GM23338 (cell line): ENCODE measurements around the gene ACOXL. TPM values are rescaled to one million over a fixed set of nuclear protein-coding genes. Genes with fewer than 3 reads are reported as not detected.

ENCODE experiments used
- ATAC-seq: fragments of 200-7000 bp; cut with Tn5 transposase; 3 replicates; pipeline ENCODE4 v1.9.1; 2020
- DNase-seq: peaks from one replicate; pipeline ENCODE4 v3.0.0-alpha.2; 2015; ENCODE audit warnings: low spot score
- H2AFZ ChIP-seq: fragments of 200-600 bp; sonication (generic); 2 replicates; pipeline ENCODE4 v1.8.0; 2016; ENCODE audit warnings: antibody characterized with exemption, mild to moderate bottlenecking, moderate library complexity
- H3F3A ChIP-seq: fragments of 200-600 bp; sonication (generic); replicated peaks from 2 replicates; pipeline ENCODE4 v1.8.0; 2017; ENCODE audit warnings: antibody characterized with exemption, mixed run types, low read depth
- H3K27ac ChIP-seq: fragments of 200-600 bp; sonication (generic); 2 replicates; pipeline ENCODE4 v1.6.1; 2016; ENCODE audit warnings: low read depth
- H3K27me3 ChIP-seq: fragments of 200-600 bp; sonication (generic); 2 replicates; pipeline ENCODE4 v1.8.0; 2016; ENCODE audit warnings: mild to moderate bottlenecking, mixed run types, moderate library complexity; ENCODE audit not compliant: insufficient read depth
- H3K36me3 ChIP-seq: fragments of 200-600 bp; sonication (generic); 2 replicates; pipeline ENCODE4 v1.8.0; 2016; ENCODE audit warnings: mild to moderate bottlenecking; ENCODE audit not compliant: insufficient read depth
- H3K4me1 ChIP-seq: fragments of 200-600 bp; sonication (generic); 2 replicates; pipeline ENCODE4 v1.8.0; 2016; ENCODE audit warnings: mild to moderate bottlenecking, moderate library complexity; ENCODE audit not compliant: insufficient read depth
- H3K4me2 ChIP-seq: fragments of 200-600 bp; sonication (generic); 2 replicates; pipeline ENCODE4 v1.7.1; 2017; ENCODE audit warnings: mixed run types
- H3K4me3 ChIP-seq: fragments of 200-600 bp; sonication (generic); 2 replicates; pipeline ENCODE4 v1.6.1; 2016; ENCODE audit warnings: mixed run types
- H3K79me2 ChIP-seq: fragments of 200-600 bp; sonication (generic); replicated peaks from 2 replicates; pipeline ENCODE4 v1.8.0; 2017; ENCODE audit warnings: mild to moderate bottlenecking; ENCODE audit not compliant: insufficient read depth
- H3K9me2 ChIP-seq: fragments of 200-600 bp; sonication (generic); 2 replicates; pipeline ENCODE4 v1.8.0; 2017; ENCODE audit not compliant: insufficient read depth
- H4K20me1 ChIP-seq: fragments of 200-600 bp; sonication (generic); replicated peaks from 2 replicates; pipeline ENCODE4 v1.8.0; 2017; ENCODE audit warnings: mild to moderate bottlenecking; ENCODE audit not compliant: insufficient read depth
- H3K27ac Mint-ChIP-seq: 2 replicates; pipeline ENCODE4 v1.8.0; 2020; ENCODE audit warnings: inconsistent platforms, mild to moderate bottlenecking, moderate library complexity, mixed read lengths
- H3K27me3 Mint-ChIP-seq: 3 replicates; pipeline ENCODE4 v1.8.0; 2022; ENCODE audit warnings: low read depth, mild to moderate bottlenecking, moderate library complexity, mixed read lengths, inconsistent platforms; ENCODE audit not compliant: insufficient read depth, poor library complexity
- H3K36me3 Mint-ChIP-seq: 3 replicates; pipeline ENCODE4 v1.8.0; 2021; ENCODE audit warnings: low read depth, mild to moderate bottlenecking, inconsistent platforms, moderate library complexity, mixed read lengths
- H3K4me1 Mint-ChIP-seq: 3 replicates; pipeline ENCODE4 v1.8.0; 2020; ENCODE audit warnings: mild to moderate bottlenecking, inconsistent platforms, mixed read lengths
- H3K4me3 Mint-ChIP-seq: 3 replicates; pipeline ENCODE4 v1.8.0; 2021; ENCODE audit warnings: moderate library complexity, mild to moderate bottlenecking, inconsistent platforms, mixed read lengths
- H3K9me3 Mint-ChIP-seq: 3 replicates; pipeline ENCODE4 v1.8.0; 2020; ENCODE audit warnings: moderate library complexity, mild to moderate bottlenecking, inconsistent platforms, mixed read lengths
- CREB1 ChIP-seq: fragments of 250-450 bp; sonication (Bioruptor Pico); IDR thresholded peaks from 2 replicates; pipeline ENCODE4 v1.5.0; 2020; ENCODE audit warnings: low read depth, mild to moderate bottlenecking, moderate library complexity
- EZH2 ChIP-seq: fragments of 200-600 bp; sonication (generic); IDR thresholded peaks from one replicate; pipeline ENCODE4 v1.8.0; 2017; ENCODE audit warnings: antibody characterized with exemption, mild to moderate bottlenecking, low read depth; ENCODE audit not compliant: unreplicated experiment
- EZH2phosphoT487 ChIP-seq: fragments of 200-600 bp; sonication (generic); IDR thresholded peaks from one replicate; pipeline ENCODE4 v1.8.1; 2018; ENCODE audit warnings: antibody characterized with exemption; ENCODE audit not compliant: unreplicated experiment
- JUNB ChIP-seq: IDR thresholded peaks from one replicate; pipeline ENCODE4 v1.6.1; 2016; ENCODE audit warnings: antibody characterized with exemption; ENCODE audit not compliant: unreplicated experiment
- NANOG ChIP-seq: IDR thresholded peaks from 2 replicates; pipeline ENCODE4 v1.6.1; 2016; ENCODE audit warnings: antibody characterized with exemption, borderline replicate concordance
- POLR2AphosphoS5 ChIP-seq: IDR thresholded peaks from 2 replicates; pipeline ENCODE4 v1.6.1; 2016; ENCODE audit warnings: antibody characterized with exemption, low read depth
- ZNF114 ChIP-seq: fragments of 250-450 bp; sonication (Bioruptor Pico); IDR thresholded peaks from 2 replicates; pipeline ENCODE4 v1.5.0; 2020; ENCODE audit warnings: mild to moderate bottlenecking, moderate library complexity
- ZNF331 ChIP-seq: fragments of 250-450 bp; sonication (Bioruptor Pico); IDR thresholded peaks from 2 replicates; pipeline ENCODE4 v1.5.0; 2020; ENCODE audit warnings: low read depth, mild to moderate bottlenecking, moderate library complexity
- polyA plus RNA-seq: library from polyadenylated mRNA; unstranded; fragments of >200 nt; fragmentation: Nextera tagmentation; extraction: Ambion mirVana; gene quantifications from 2 replicates; pipeline ENCODE4 v1.2.1, GENCODE V29; 2016
- total RNA-seq: library from RNA; depleted of rRNA; stranded (reverse); fragments of >200 nt; shearing (Covaris generic); gene quantifications from 2 replicates; pipeline ENCODE4 v1.2.3, GENCODE V29; 2014
- TF ChIP-seq, protein P1 (sequence below), 2 experiments: fragments of 200-600 bp in 1 of 2; sonication (generic) in 1 of 2; conservative IDR thresholded peaks; 2 replicates each; pipeline versions ENCODE4 v1.5.1 to v1.6.1; 2016 to 2017; ENCODE audit warnings: antibody characterized with exemption in 2 of 2, low read depth in 2 of 2, mild to moderate bottlenecking in 2 of 2, moderate library complexity in 1 of 2
- TF ChIP-seq, protein P2 (sequence below): fragments of 250-450 bp; sonication (Bioruptor Pico); IDR thresholded peaks from 2 replicates; pipeline ENCODE4 v1.5.0; 2020; ENCODE audit warnings: mild to moderate bottlenecking, moderate library complexity
- TF ChIP-seq, protein P3 (sequence below): IDR thresholded peaks from one replicate; pipeline ENCODE4 v1.6.1; 2018; ENCODE audit warnings: antibody characterized with exemption; ENCODE audit not compliant: unreplicated experiment

Gene ACOXL
- total and polyA plus RNA-seq, 2 experiments from 2014 or later = 9.0 to 14.7 TPM

DNA sequence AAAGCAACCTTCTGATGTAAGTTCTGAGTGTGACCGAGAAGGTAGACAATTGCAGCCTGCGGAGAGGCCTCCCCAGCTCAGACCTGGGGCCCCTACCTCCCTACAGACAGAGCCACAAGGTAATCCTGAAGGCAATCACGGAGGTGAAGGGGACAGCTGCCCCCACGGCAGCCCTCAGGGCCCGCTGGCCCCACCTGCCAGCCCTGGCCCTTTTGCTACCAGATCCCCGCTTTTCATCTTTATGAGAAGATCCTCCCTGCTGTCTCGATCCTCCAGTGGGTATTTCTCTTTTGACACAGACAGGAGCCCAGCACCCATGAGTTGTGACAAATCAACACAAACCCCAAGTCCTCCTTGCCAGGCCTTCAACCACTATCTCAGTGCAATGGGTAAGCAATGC is 391.4 kb downstream of the ACOXL start (continued):
- TF ChIP-seq EZH2phosphoT487 (no peak), EZH2 (no peak)
- TF ChIP-seq, protein P1, sequence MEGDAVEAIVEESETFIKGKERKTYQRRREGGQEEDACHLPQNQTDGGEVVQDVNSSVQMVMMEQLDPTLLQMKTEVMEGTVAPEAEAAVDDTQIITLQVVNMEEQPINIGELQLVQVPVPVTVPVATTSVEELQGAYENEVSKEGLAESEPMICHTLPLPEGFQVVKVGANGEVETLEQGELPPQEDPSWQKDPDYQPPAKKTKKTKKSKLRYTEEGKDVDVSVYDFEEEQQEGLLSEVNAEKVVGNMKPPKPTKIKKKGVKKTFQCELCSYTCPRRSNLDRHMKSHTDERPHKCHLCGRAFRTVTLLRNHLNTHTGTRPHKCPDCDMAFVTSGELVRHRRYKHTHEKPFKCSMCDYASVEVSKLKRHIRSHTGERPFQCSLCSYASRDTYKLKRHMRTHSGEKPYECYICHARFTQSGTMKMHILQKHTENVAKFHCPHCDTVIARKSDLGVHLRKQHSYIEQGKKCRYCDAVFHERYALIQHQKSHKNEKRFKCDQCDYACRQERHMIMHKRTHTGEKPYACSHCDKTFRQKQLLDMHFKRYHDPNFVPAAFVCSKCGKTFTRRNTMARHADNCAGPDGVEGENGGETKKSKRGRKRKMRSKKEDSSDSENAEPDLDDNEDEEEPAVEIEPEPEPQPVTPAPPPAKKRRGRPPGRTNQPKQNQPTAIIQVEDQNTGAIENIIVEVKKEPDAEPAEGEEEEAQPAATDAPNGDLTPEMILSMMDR (conservative IDR thresholded peaks at IDR 0.05; ENCODE audit: low read depth in 2 of 2) = no peak

DNA sequence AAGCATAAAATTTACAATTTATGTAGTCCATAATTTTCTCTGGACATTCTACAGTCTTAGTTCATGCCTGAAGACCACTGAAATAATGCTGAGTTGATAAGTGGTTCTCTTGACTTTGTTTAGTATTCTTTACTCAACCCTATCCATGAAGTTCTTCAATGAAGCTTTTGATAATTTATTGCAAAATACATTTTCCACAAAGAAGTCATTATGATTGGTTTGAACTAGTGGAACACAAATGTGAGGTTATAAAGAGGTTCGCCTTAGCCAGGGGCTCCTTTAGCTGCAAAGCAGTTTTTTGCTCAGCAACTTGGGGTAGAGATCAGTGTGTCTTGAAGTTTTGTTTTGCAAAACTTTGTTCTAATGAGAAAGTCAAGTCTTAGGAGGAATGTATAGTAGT is 394.2 kb downstream of the ACOXL start:
- H3K27ac Mint-ChIP-seq = no peak overlapping the region
- Histone ChIP-seq H3F3A (no peaks in the 10 kb centered on the region), H3K79me2 (peaks cover 88% of the 10 kb centered on the region), H3K9me2 (no peaks in the 10 kb centered on the region), H3K36me3 (peaks cover 52% of the 10 kb centered on the region), H2AFZ (no peak overlapping the region), H3K4me3 (no peak overlapping the region), H3K4me2 (no peak overlapping the region), H3K4me1 (no peaks in the 10 kb centered on the region), H3K27ac (no peak overlapping the region), H4K20me1 (peaks cover 46% of the 10 kb centered on the region), H3K27me3 (peaks cover 7% of the 10 kb centered on the region)
- H3K9me3 Mint-ChIP-seq = no peaks in the 10 kb centered on the region
- peaks cover 10% of the 10 kb centered on the region for H3K4me1 Mint-ChIP-seq
- DNase-seq = no peak
- H3K4me3 Mint-ChIP-seq = no peak overlapping the region
- H3K27me3 Mint-ChIP-seq = peaks cover 9% of the 10 kb centered on the region
- ATAC-seq = no peak
- peaks cover 73% of the 10 kb centered on the region for H3K36me3 Mint-ChIP-seq
- TF ChIP-seq ZNF114 (CRISPR knock-in tag) (no peak), EZH2phosphoT487 (no peak), CREB1 (CRISPR knock-in tag) (no peak), NANOG (no peak), JUNB (no peak), EZH2 (no peak), ZNF331 (CRISPR knock-in tag) (no peak), POLR2AphosphoS5 (no peak)
- TF ChIP-seq, protein P1 (conservative IDR thresholded peaks at IDR 0.05; ENCODE audit: low read depth in 2 of 2) = no peak
- TF ChIP-seq, protein P2, sequence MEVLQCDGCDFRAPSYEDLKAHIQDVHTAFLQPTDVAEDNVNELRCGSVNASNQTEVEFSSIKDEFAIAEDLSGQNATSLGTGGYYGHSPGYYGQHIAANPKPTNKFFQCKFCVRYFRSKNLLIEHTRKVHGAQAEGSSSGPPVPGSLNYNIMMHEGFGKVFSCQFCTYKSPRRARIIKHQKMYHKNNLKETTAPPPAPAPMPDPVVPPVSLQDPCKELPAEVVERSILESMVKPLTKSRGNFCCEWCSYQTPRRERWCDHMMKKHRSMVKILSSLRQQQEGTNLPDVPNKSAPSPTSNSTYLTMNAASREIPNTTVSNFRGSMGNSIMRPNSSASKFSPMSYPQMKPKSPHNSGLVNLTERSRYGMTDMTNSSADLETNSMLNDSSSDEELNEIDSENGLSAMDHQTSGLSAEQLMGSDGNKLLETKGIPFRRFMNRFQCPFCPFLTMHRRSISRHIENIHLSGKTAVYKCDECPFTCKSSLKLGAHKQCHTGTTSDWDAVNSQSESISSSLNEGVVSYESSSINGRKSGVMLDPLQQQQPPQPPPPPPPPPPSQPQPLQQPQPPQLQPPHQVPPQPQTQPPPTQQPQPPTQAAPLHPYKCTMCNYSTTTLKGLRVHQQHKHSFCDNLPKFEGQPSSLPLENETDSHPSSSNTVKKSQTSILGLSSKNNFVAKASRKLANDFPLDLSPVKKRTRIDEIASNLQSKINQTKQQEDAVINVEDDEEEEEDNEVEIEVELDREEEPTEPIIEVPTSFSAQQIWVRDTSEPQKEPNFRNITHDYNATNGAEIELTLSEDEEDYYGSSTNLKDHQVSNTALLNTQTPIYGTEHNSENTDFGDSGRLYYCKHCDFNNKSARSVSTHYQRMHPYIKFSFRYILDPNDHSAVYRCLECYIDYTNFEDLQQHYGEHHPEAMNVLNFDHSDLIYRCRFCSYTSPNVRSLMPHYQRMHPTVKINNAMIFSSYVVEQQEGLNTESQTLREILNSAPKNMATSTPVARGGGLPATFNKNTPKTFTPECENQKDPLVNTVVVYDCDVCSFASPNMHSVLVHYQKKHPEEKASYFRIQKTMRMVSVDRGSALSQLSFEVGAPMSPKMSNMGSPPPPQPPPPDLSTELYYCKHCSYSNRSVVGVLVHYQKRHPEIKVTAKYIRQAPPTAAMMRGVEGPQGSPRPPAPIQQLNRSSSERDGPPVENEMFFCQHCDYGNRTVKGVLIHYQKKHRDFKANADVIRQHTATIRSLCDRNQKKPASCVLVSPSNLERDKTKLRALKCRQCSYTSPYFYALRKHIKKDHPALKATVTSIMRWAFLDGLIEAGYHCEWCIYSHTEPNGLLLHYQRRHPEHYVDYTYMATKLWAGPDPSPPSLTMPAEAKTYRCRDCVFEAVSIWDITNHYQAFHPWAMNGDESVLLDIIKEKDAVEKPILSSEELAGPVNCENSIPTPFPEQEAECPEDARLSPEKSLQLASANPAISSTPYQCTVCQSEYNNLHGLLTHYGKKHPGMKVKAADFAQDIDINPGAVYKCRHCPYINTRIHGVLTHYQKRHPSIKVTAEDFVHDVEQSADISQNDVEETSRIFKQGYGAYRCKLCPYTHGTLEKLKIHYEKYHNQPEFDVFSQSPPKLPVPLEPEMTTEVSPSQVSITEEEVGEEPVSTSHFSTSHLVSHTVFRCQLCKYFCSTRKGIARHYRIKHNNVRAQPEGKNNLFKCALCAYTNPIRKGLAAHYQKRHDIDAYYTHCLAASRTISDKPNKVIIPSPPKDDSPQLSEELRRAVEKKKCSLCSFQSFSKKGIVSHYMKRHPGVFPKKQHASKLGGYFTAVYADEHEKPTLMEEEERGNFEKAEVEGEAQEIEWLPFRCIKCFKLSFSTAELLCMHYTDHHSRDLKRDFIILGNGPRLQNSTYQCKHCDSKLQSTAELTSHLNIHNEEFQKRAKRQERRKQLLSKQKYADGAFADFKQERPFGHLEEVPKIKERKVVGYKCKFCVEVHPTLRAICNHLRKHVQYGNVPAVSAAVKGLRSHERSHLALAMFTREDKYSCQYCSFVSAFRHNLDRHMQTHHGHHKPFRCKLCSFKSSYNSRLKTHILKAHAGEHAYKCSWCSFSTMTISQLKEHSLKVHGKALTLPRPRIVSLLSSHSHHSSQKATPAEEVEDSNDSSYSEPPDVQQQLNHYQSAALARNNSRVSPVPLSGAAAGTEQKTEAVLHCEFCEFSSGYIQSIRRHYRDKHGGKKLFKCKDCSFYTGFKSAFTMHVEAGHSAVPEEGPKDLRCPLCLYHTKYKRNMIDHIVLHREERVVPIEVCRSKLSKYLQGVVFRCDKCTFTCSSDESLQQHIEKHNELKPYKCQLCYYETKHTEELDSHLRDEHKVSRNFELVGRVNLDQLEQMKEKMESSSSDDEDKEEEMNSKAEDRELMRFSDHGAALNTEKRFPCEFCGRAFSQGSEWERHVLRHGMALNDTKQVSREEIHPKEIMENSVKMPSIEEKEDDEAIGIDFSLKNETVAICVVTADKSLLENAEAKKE (CRISPR knock-in tag) = no peak
- TF ChIP-seq, protein P3, sequence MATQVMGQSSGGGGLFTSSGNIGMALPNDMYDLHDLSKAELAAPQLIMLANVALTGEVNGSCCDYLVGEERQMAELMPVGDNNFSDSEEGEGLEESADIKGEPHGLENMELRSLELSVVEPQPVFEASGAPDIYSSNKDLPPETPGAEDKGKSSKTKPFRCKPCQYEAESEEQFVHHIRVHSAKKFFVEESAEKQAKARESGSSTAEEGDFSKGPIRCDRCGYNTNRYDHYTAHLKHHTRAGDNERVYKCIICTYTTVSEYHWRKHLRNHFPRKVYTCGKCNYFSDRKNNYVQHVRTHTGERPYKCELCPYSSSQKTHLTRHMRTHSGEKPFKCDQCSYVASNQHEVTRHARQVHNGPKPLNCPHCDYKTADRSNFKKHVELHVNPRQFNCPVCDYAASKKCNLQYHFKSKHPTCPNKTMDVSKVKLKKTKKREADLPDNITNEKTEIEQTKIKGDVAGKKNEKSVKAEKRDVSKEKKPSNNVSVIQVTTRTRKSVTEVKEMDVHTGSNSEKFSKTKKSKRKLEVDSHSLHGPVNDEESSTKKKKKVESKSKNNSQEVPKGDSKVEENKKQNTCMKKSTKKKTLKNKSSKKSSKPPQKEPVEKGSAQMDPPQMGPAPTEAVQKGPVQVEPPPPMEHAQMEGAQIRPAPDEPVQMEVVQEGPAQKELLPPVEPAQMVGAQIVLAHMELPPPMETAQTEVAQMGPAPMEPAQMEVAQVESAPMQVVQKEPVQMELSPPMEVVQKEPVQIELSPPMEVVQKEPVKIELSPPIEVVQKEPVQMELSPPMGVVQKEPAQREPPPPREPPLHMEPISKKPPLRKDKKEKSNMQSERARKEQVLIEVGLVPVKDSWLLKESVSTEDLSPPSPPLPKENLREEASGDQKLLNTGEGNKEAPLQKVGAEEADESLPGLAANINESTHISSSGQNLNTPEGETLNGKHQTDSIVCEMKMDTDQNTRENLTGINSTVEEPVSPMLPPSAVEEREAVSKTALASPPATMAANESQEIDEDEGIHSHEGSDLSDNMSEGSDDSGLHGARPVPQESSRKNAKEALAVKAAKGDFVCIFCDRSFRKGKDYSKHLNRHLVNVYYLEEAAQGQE = no peak
